A673 (cell line): Measurements from ENCODE around the gene ARHGAP21. TPM values are rescaled to one million over a fixed set of nuclear protein-coding genes. Genes with fewer than 3 reads are reported as not detected.

Source experiments
- BruUV-seq: library from RNA; stranded (reverse); fragments of 400-500 nt; replicated peaks from 2 replicates; lab custom pipeline; 2021; lab: Mats Ljungman, UMichigan
- CTCF ChIA-PET: fragments of 300-600 bp; sonication (Branson Sonifier 250); formaldehyde crosslinking; loops from one replicate; lab custom pipeline; 2022; ENCODE audit warnings: antibody characterized with exemption; lab: Charles Lee
- POLR2A ChIA-PET: fragments of 300-600 bp; sonication (Branson Sonifier 250); formaldehyde crosslinking; loops from one replicate; lab custom pipeline; 2022; ENCODE audit warnings: antibody characterized with exemption; ENCODE audit not compliant: low non-redundant PET; lab: Charles Lee
- DNase-seq: peaks from one replicate; pipeline ENCODE4 v3.0.0-alpha.2; 2015; ENCODE audit warnings: low spot score
- H3K27ac ChIP-seq: fragments of 200-600 bp; sonication (generic); 2 replicates; pipeline ENCODE4 v1.5.1; 2016; ENCODE audit warnings: mixed run types, low read depth, mild to moderate bottlenecking, mixed read lengths, antibody characterized with exemption, low read length; ENCODE audit not compliant: poor library complexity, severe bottlenecking
- H3K27me3 ChIP-seq: fragments of 200-600 bp; sonication (generic); replicated peaks from 2 replicates; pipeline ENCODE4 v1.6.1; 2017; ENCODE audit warnings: mixed run types, low read depth, mild to moderate bottlenecking, mixed read lengths, antibody characterized with exemption, low read length; ENCODE audit not compliant: insufficient read depth, poor library complexity
- H3K36me3 ChIP-seq: fragments of 200-600 bp; sonication (generic); 2 replicates; pipeline ENCODE4 v1.6.1; 2016; ENCODE audit warnings: mixed run types, mild to moderate bottlenecking, mixed read lengths, antibody characterized with exemption, low read length; ENCODE audit not compliant: insufficient read depth, poor library complexity, severe bottlenecking
- H3K4me1 ChIP-seq: fragments of 200-600 bp; sonication (generic); 2 replicates; pipeline ENCODE4 v1.6.1; 2017; ENCODE audit warnings: mixed run types, mild to moderate bottlenecking, mixed read lengths, antibody characterized with exemption, low read length; ENCODE audit not compliant: insufficient read depth, poor library complexity, severe bottlenecking
- H3K4me3 ChIP-seq: fragments of 200-600 bp; sonication (generic); 2 replicates; pipeline ENCODE4 v1.5.1; 2016; ENCODE audit warnings: low read depth, mixed run types, mild to moderate bottlenecking, mixed read lengths, low read length; ENCODE audit not compliant: poor library complexity, severe bottlenecking
- H3K9me3 ChIP-seq: fragments of 200-600 bp; sonication (generic); 2 replicates; pipeline ENCODE4 v1.6.1; 2016; ENCODE audit warnings: mixed run types, low read depth, mild to moderate bottlenecking, mixed read lengths, antibody characterized with exemption, low read length; ENCODE audit not compliant: poor library complexity, severe bottlenecking
- EZH2 ChIP-seq: fragments of 200-600 bp; sonication (generic); IDR thresholded peaks from 2 replicates; pipeline ENCODE4 v1.6.1; 2017; ENCODE audit warnings: borderline replicate concordance, low read depth, mild to moderate bottlenecking, mixed read lengths, antibody characterized with exemption, low read length; ENCODE audit not compliant: poor library complexity, severe bottlenecking
- intact Hi-C: fragments of 100-400 bp; cut with micrococcal nuclease; formaldehyde crosslinking; loops from one replicate; pipeline ENCODE4 v1.10.0; 2022; ENCODE audit not compliant: unreplicated experiment
- total RNA-seq: library from RNA; stranded (reverse); gene quantifications from 2 replicates; pipeline ENCODE4 v1.2.3, GENCODE V29; 2021
- TF ChIP-seq, protein P1 (sequence below): fragments of 300-800, 200-600 bp; sonication (generic); conservative IDR thresholded peaks from 2 replicates; pipeline ENCODE4 v1.5.1; 2017; ENCODE audit warnings: low read depth, mild to moderate bottlenecking, antibody characterized with exemption, low read length, moderate library complexity, mixed read lengths

Gene ARHGAP21
- total RNA-seq, 1 experiment from 2014 or later, result 68.6 TPM

DNA sequence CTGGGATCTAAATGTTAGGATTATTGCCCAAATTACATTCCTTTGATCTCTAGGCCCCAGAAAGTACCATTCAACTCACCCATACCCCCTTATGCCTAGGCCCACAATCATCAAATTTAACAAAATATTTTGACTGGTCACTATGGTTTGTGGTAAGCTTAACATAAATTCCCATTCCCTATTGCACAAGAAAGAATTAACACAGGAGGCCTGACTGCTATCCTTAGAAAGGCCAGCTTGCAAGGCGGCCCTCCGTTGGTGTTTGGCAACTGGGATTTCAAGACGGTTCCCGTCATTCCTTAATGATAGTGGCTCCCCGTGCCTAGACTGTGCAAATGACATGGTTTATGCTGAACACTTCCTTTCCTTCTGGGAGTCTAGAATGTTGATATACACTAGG is 29.6 kb downstream of the ARHGAP21 start:
- H3K9me3 ChIP-seq, result no peaks in the 10 kb centered on the region
- H3K27me3 ChIP-seq, result no peaks in the 10 kb centered on the region
- no peak overlapping the region for H3K4me3 ChIP-seq
- intact Hi-C loops, result no loop called here
- ChIA-PET POLR2A (no interaction called here), CTCF (interaction anchor here (0.6 kb wide), 1 partner anchor 496 kb away, joined by 5 read pairs; no protein-coding TSS in a partner anchor)
- H3K27ac ChIP-seq, result no peak overlapping the region
- BruUV-seq, result no TSS peak
- DNase-seq, result no peak
- H3K36me3 ChIP-seq, result no peaks in the 10 kb centered on the region
- no peaks in the 10 kb centered on the region for H3K4me1 ChIP-seq
- TF ChIP-seq EZH2, result no peak
- TF ChIP-seq, protein P1, sequence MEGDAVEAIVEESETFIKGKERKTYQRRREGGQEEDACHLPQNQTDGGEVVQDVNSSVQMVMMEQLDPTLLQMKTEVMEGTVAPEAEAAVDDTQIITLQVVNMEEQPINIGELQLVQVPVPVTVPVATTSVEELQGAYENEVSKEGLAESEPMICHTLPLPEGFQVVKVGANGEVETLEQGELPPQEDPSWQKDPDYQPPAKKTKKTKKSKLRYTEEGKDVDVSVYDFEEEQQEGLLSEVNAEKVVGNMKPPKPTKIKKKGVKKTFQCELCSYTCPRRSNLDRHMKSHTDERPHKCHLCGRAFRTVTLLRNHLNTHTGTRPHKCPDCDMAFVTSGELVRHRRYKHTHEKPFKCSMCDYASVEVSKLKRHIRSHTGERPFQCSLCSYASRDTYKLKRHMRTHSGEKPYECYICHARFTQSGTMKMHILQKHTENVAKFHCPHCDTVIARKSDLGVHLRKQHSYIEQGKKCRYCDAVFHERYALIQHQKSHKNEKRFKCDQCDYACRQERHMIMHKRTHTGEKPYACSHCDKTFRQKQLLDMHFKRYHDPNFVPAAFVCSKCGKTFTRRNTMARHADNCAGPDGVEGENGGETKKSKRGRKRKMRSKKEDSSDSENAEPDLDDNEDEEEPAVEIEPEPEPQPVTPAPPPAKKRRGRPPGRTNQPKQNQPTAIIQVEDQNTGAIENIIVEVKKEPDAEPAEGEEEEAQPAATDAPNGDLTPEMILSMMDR, result no peak

- CTCF ChIA-PET, result interaction anchor here (0.6 kb wide), 1 partner anchor 163 kb away, joined by 4 read pairs; no protein-coding TSS in a partner anchor
- BruUV-seq, result no TSS peak
- TF ChIP-seq, protein P1, result no peak
- TF ChIP-seq EZH2, result no peak
- peak; percentile 29 for DNase-seq
- H3K4me3 ChIP-seq, result no peak overlapping the region
- no peaks in the 10 kb centered on the region for H3K4me1 ChIP-seq
- no peak overlapping the region for H3K27ac ChIP-seq
- intact Hi-C loops, result no loop called here
- POLR2A ChIA-PET, result no interaction called here
- no peaks in the 10 kb centered on the region for H3K36me3 ChIP-seq
- H3K9me3 ChIP-seq, result no peaks in the 10 kb centered on the region
- no peaks in the 10 kb centered on the region for H3K27me3 ChIP-seq
Measured at GRCh38 chr10:24690961-24691512, 32.6 kb downstream of the ARHGAP21 start.

DNA sequence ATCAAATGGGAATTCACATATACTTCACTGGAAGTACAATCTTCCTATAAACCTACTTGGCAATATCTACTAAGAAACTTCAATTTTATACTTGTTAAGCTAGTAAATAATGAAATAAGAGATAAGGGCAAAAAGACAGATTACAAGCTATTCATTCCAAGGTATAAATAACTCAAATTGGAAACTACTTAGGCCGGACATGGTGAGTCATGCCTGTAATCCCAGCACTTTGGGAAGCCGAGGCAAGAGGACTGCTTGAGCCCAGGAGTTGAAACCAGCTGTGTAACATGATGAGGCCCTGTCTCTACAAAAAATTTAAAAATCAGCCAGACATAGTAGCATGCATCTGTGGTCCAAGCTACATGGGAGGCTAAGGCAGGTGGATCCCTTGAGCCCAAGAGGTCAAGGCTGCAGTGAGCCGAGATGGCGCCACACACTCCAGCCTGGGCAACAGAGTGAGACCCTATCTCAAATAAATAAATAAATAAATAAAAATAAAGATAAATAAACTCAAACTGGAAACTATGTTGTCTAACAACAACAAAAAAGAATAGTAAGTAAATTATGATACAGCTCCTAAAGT is 37.6 kb downstream of the ARHGAP21 start:
- Histone ChIP-seq H3K36me3 (no peaks in the 10 kb centered on the region), H3K27ac (no peak overlapping the region), H3K4me3 (no peak overlapping the region), H3K9me3 (no peaks in the 10 kb centered on the region), H3K27me3 (no peaks in the 10 kb centered on the region), H3K4me1 (peaks cover 13% of the 10 kb centered on the region)
- ChIA-PET CTCF (interaction anchor here (0.7 kb wide), 1 partner anchor 43 kb away, joined by 3 read pairs; no protein-coding TSS in a partner anchor), POLR2A (no interaction called here)
- TF ChIP-seq, protein P1, result no peak
- TF ChIP-seq EZH2, result no peak
- intact Hi-C loops, result no loop called here
- peak; percentile 38 for DNase-seq
- BruUV-seq, result no TSS peak
